HCT116 (cell line): ENCODE results near the gene TEX22. TPM values are rescaled to one million over a fixed set of nuclear protein-coding genes. Genes with fewer than 3 reads are reported as not detected.

Source experiments
- ATAC-seq: fragments of 200-7000 bp; cut with Tn5 transposase; 2 replicates; pipeline ENCODE4 v1.9.1; 2020; ENCODE audit warnings: mild to moderate bottlenecking, moderate library complexity
- BruUV-seq: library from RNA; stranded (reverse); fragments of 400-500 nt; replicated peaks from 2 replicates; lab custom pipeline; 2021; lab: Mats Ljungman, UMichigan
- CTCF ChIA-PET: fragments of 300-600 bp; sonication (Branson Sonifier 250); formaldehyde crosslinking; loops from one replicate; lab custom pipeline; 2021; ENCODE audit warnings: antibody characterized with exemption; lab: Charles Lee
- POLR2A ChIA-PET: fragments of 300-600, 350-600 bp; sonication (Branson Sonifier 250); formaldehyde crosslinking; loops from one replicate; lab custom pipeline; 2021; ENCODE audit warnings: antibody characterized with exemption; lab: Charles Lee
- RAD21 ChIA-PET, 2 experiments: fragments of 300-600 bp; sonication (Branson Sonifier 250); formaldehyde crosslinking; loops; one replicate each; lab custom pipeline; 2023; ENCODE audit warnings: low total read pairs in 2 of 2; ENCODE audit not compliant: uncharacterized antibody in 2 of 2, unreplicated experiment in 2 of 2, low non-redundant PET in 1 of 2; lab: Charles Lee
- DNase-seq: peaks from one replicate; pipeline ENCODE4 v3.0.0-alpha.2; 2010; ENCODE audit warnings: low read depth, low spot score
- H2AFZ ChIP-seq: fragments of 200-600 bp; shearing (Covaris generic), sonication (generic); 2 replicates; pipeline ENCODE4 v1.6.1; 2017; ENCODE audit warnings: low read depth, mixed run types, mixed read lengths, antibody characterized with exemption, low read length; ENCODE audit not compliant: poor library complexity, severe bottlenecking
- H3K27ac ChIP-seq: 2 replicates; pipeline ENCODE4 v1.5.1; 2012; ENCODE audit warnings: low read depth, low read length
- H3K27me3 ChIP-seq: fragments of 200-600 bp; sonication (generic); 2 replicates; pipeline ENCODE4 v1.6.1; 2016; ENCODE audit warnings: mixed run types, low read length, mixed read lengths; ENCODE audit not compliant: insufficient read depth
- H3K36me3 ChIP-seq, 2 experiments: fragments of 200-500 bp in 1 of 2; fragments of 200-600 bp in 1 of 2; sonication (Bioruptor generic) in 1 of 2; sonication (generic) in 1 of 2; 2 replicates each; pipeline versions ENCODE4 v1.5.1 to v1.6.1; 2014 to 2016; ENCODE audit warnings: low read length in 2 of 2, inconsistent platforms in 1 of 2, mixed read lengths in 1 of 2, mixed run types in 1 of 2; ENCODE audit not compliant: insufficient read depth in 2 of 2, control insufficient read depth in 1 of 2
- H3K4me1 ChIP-seq, 2 experiments: fragments of 200-600 bp in 1 of 2; sonication (generic) in 1 of 2; 2 replicates each; pipeline versions ENCODE4 v1.5.1 to v1.6.1; 2012 to 2017; ENCODE audit warnings: low read length in 2 of 2, inconsistent platforms in 1 of 2, mild to moderate bottlenecking in 1 of 2, mixed read lengths in 1 of 2, mixed run types in 1 of 2, moderate library complexity in 1 of 2; ENCODE audit not compliant: insufficient read depth in 2 of 2, control insufficient read depth in 1 of 2
- H3K4me2 ChIP-seq: fragments of 200-600 bp; sonication (generic); 2 replicates; pipeline ENCODE4 v1.6.1; 2017; ENCODE audit warnings: mixed run types, low read length, mixed read lengths
- H3K4me3 ChIP-seq, 2 experiments: fragments of 200-600 bp in 1 of 2; sonication (generic) in 1 of 2; replicated peaks in 1 of 2; 2 replicates each; pipeline ENCODE4 v1.5.1; 2011 to 2016; ENCODE audit warnings: low read length in 2 of 2, control low read depth in 1 of 2, low read depth in 1 of 2, mild to moderate bottlenecking in 1 of 2, mixed read lengths in 1 of 2, mixed run types in 1 of 2
- H3K79me2 ChIP-seq: fragments of 200-600 bp; sonication (generic); 2 replicates; pipeline ENCODE4 v1.6.1; 2017; ENCODE audit warnings: mild to moderate bottlenecking, mixed run types, low read length, moderate library complexity, mixed read lengths; ENCODE audit not compliant: insufficient read depth
- H3K9ac ChIP-seq: fragments of 200-600 bp; sonication (generic); 2 replicates; pipeline ENCODE4 v1.6.1; 2016; ENCODE audit warnings: low read length, mixed read lengths
- H3K9me2 ChIP-seq: fragments of 200-600 bp; sonication (generic), shearing (Covaris generic); 2 replicates; pipeline ENCODE4 v1.6.1; 2017; ENCODE audit warnings: mixed run types, mild to moderate bottlenecking, moderate library complexity; ENCODE audit not compliant: insufficient read depth
- H3K9me3 ChIP-seq, 2 experiments: fragments of 200-500 bp in 1 of 2; fragments of 200-600 bp in 1 of 2; sonication (Bioruptor generic) in 1 of 2; sonication (generic) in 1 of 2; 2 replicates each; pipeline ENCODE4 v1.6.1; 2014 to 2017; ENCODE audit warnings: low read length in 2 of 2, mixed read lengths in 2 of 2, inconsistent platforms in 1 of 2, low read depth in 1 of 2, mild to moderate bottlenecking in 1 of 2, mixed run types in 1 of 2, moderate library complexity in 1 of 2; ENCODE audit not compliant: control insufficient read depth in 1 of 2, insufficient read depth in 1 of 2
- H4K20me1 ChIP-seq: fragments of 200-600 bp; sonication (generic), shearing (Covaris generic); 2 replicates; pipeline ENCODE4 v1.6.1; 2017; ENCODE audit warnings: mixed run types, mild to moderate bottlenecking, moderate library complexity; ENCODE audit not compliant: insufficient read depth
- CBX3 ChIP-seq: IDR thresholded peaks from 2 replicates; pipeline ENCODE4 v1.6.1; 2012; ENCODE audit warnings: low read depth
- CEBPB ChIP-seq: IDR thresholded peaks from 2 replicates; pipeline ENCODE4 v1.6.1; 2012; ENCODE audit warnings: low read depth
- FOSL1 ChIP-seq: IDR thresholded peaks from 2 replicates; pipeline ENCODE4 v1.6.1; 2012; ENCODE audit warnings: low read depth
- POLR2A ChIP-seq: IDR thresholded peaks from 2 replicates; pipeline ENCODE4 v1.7.0; 2011; ENCODE audit warnings: borderline replicate concordance; ENCODE audit not compliant: insufficient read depth, insufficient read length; ENCODE audit errors: extremely low read depth
- RAD21 ChIP-seq: IDR thresholded peaks from 2 replicates; pipeline ENCODE4 v1.6.1; 2012; ENCODE audit warnings: low read depth, mild to moderate bottlenecking
- SRF ChIP-seq: IDR thresholded peaks from 2 replicates; pipeline ENCODE4 v1.6.1; 2012; ENCODE audit warnings: low read depth
- ZNF274 ChIP-seq: fragments of 200-500 bp; sonication (Bioruptor generic); IDR thresholded peaks from 2 replicates; pipeline ENCODE4 v1.6.1; 2014; ENCODE audit warnings: mild to moderate bottlenecking, low read depth, low read length, inconsistent platforms
- intact Hi-C: fragments of 100-400 bp; cut with micrococcal nuclease; formaldehyde crosslinking; loops from 2 replicates; pipeline ENCODE4 v1.10.0; 2022
- total RNA-seq: library from RNA; stranded (reverse); gene quantifications from one replicate; pipeline ENCODE4 v1.2.1, GENCODE V29; 2021; ENCODE audit not compliant: unreplicated experiment
- TF ChIP-seq, protein P1 (sequence below), 3 experiments: fragments of 200-600 bp in 1 of 3; sonication (generic) in 1 of 3; IDR thresholded peaks in 2 of 3; conservative IDR thresholded peaks in 1 of 3; 2 replicates each; pipeline ENCODE4 v1.5.1; 2012 to 2017; ENCODE audit warnings: low read depth in 2 of 3, low read length in 2 of 3, antibody characterized with exemption in 1 of 3, borderline replicate concordance in 1 of 3, control low read depth in 1 of 3, mild to moderate bottlenecking in 1 of 3, mixed read lengths in 1 of 3, mixed run types in 1 of 3, moderate library complexity in 1 of 3; ENCODE audit not compliant: insufficient read depth in 1 of 3
- TF ChIP-seq, protein P2 (sequence below): IDR thresholded peaks from 2 replicates; pipeline ENCODE4 v1.6.1; 2012; ENCODE audit warnings: low read depth

TEX22 gene
- total RNA-seq, 1 experiment from 2014 or later = 3.8 TPM

DNA sequence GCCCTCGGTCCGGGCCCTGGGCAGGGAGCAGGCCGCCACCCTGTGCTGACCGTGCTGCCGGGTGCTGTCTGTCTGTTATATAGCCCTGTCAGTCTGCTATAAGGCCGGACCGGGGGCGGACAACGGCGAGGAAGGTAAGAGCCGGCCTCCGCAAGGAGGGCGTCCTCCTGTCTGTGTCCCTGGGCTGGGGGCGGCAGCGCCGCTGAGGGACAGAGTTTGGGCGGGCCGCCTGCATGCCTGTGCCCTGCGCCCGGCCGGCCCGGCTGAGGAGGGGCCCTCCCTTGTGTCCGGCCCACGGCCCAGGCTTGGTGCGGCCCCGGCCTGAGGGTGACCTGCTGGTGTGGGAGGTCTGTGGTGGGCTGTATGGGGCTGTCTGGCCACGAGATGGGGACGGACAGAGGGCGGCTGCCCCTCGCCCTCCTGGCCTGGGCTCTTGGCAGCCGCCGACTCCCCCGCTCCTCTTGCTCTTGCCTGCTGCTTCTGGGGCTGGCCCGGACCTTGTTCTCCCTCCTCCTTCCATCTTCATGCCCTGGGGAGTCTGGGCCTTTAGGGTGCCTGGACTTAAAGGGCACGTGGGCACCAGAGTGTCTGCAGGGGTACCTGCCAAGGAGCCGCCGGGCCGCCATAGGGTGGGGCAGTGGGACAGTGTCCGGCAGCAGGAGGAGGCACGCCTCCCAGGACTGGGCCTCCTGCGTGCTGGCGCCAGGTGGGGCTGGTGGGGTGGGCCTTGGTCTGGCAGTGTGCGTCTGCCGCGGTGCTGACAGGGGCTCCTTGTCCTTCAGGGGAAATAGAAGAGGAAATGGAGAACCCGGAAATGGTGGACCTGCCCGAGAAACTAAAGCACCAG is 51.2 kb downstream of the TEX22 start:
- DNase-seq (no peak), ATAC-seq (no peak)
- H2AFZ ChIP-seq = no peak overlapping the region
- POLR2A ChIA-PET = no interaction called here
- H3K4me3 ChIP-seq = no peak overlapping the region
- RAD21 ChIA-PET = no interaction called here
- H3K27ac ChIP-seq = no peak overlapping the region
- H3K4me1 ChIP-seq = no peaks in the 10 kb centered on the region
- H3K36me3 ChIP-seq = peaks cover 6 to 22% of the 10 kb centered on the region in 2 experiments; a peak in 3 of 4 replicates
- intact Hi-C loops = no loop called here
- H3K79me2 ChIP-seq = peaks cover 20% of the 10 kb centered on the region; the same call in 1 of the 2 replicates
- no peaks in the 10 kb centered on the region for H3K9me2 ChIP-seq
- TF ChIP-seq SRF = no peak
- TF ChIP-seq ZNF274 = no peak
- TF ChIP-seq, protein P1, sequence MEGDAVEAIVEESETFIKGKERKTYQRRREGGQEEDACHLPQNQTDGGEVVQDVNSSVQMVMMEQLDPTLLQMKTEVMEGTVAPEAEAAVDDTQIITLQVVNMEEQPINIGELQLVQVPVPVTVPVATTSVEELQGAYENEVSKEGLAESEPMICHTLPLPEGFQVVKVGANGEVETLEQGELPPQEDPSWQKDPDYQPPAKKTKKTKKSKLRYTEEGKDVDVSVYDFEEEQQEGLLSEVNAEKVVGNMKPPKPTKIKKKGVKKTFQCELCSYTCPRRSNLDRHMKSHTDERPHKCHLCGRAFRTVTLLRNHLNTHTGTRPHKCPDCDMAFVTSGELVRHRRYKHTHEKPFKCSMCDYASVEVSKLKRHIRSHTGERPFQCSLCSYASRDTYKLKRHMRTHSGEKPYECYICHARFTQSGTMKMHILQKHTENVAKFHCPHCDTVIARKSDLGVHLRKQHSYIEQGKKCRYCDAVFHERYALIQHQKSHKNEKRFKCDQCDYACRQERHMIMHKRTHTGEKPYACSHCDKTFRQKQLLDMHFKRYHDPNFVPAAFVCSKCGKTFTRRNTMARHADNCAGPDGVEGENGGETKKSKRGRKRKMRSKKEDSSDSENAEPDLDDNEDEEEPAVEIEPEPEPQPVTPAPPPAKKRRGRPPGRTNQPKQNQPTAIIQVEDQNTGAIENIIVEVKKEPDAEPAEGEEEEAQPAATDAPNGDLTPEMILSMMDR (IDR thresholded peaks at IDR 0.05 in 2 of 3, conservative IDR thresholded peaks at IDR 0.05 in 1 of 3; ENCODE audit: borderline replicate concordance in 1 of 3, insufficient read depth in 1 of 3, low read depth in 2 of 3, low read length in 2 of 3) = no peak
- no peak for TF ChIP-seq POLR2A
- no peak for TF ChIP-seq RAD21
- no peak for TF ChIP-seq FOSL1
- no peak for TF ChIP-seq CBX3
- no peak for TF ChIP-seq CEBPB
- TF ChIP-seq, protein P2, sequence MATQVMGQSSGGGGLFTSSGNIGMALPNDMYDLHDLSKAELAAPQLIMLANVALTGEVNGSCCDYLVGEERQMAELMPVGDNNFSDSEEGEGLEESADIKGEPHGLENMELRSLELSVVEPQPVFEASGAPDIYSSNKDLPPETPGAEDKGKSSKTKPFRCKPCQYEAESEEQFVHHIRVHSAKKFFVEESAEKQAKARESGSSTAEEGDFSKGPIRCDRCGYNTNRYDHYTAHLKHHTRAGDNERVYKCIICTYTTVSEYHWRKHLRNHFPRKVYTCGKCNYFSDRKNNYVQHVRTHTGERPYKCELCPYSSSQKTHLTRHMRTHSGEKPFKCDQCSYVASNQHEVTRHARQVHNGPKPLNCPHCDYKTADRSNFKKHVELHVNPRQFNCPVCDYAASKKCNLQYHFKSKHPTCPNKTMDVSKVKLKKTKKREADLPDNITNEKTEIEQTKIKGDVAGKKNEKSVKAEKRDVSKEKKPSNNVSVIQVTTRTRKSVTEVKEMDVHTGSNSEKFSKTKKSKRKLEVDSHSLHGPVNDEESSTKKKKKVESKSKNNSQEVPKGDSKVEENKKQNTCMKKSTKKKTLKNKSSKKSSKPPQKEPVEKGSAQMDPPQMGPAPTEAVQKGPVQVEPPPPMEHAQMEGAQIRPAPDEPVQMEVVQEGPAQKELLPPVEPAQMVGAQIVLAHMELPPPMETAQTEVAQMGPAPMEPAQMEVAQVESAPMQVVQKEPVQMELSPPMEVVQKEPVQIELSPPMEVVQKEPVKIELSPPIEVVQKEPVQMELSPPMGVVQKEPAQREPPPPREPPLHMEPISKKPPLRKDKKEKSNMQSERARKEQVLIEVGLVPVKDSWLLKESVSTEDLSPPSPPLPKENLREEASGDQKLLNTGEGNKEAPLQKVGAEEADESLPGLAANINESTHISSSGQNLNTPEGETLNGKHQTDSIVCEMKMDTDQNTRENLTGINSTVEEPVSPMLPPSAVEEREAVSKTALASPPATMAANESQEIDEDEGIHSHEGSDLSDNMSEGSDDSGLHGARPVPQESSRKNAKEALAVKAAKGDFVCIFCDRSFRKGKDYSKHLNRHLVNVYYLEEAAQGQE = no peak
- H3K9ac ChIP-seq = no peak overlapping the region
- H3K4me2 ChIP-seq = no peak overlapping the region
- H3K27me3 ChIP-seq = no peaks in the 10 kb centered on the region
- no peaks in the 10 kb centered on the region for H4K20me1 ChIP-seq
- H3K9me3 ChIP-seq = no peaks in the 10 kb centered on the region
- CTCF ChIA-PET = no interaction called here
- no TSS peak for BruUV-seq
